C4-2B (cell line): Measurements from ENCODE around the gene PRSS37.

Experiments
- H3K27ac ChIP-seq: fragments of 450-650 bp; 2 replicates; pipeline ENCODE4 v1.5.1; 2017
- ZFX ChIP-seq: fragments of 450-650 bp; IDR thresholded peaks from 2 replicates; pipeline ENCODE4 v1.6.1; 2017
- TF ChIP-seq, protein P1 (sequence below): fragments of 450-650 bp; conservative IDR thresholded peaks from 2 replicates; pipeline ENCODE4 v1.5.1; 2017; ENCODE audit warnings: mild to moderate bottlenecking

PRSS37 gene

DNA sequence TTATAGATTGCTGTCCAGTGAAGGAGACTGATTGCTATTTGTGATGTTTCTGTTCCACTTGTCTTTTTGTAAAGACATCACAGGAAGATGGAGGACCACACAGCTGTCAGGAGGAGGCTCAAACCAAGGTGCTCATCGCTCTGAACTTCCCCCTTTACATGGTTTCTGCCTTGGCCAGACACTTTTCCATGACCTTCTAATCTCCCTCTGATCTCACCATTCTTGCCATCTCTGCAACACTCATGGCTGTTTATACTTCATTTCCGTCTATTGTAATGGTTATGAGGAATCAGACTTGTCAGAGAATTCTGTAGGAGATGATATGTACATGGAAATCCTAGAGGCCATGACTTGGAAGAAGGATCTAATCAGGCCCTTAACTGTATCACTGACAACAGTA lies 53.0 kb downstream of the PRSS37 start:
- TF ChIP-seq, protein P1, sequence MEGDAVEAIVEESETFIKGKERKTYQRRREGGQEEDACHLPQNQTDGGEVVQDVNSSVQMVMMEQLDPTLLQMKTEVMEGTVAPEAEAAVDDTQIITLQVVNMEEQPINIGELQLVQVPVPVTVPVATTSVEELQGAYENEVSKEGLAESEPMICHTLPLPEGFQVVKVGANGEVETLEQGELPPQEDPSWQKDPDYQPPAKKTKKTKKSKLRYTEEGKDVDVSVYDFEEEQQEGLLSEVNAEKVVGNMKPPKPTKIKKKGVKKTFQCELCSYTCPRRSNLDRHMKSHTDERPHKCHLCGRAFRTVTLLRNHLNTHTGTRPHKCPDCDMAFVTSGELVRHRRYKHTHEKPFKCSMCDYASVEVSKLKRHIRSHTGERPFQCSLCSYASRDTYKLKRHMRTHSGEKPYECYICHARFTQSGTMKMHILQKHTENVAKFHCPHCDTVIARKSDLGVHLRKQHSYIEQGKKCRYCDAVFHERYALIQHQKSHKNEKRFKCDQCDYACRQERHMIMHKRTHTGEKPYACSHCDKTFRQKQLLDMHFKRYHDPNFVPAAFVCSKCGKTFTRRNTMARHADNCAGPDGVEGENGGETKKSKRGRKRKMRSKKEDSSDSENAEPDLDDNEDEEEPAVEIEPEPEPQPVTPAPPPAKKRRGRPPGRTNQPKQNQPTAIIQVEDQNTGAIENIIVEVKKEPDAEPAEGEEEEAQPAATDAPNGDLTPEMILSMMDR, result no peak
- no peak for TF ChIP-seq ZFX
- H3K27ac ChIP-seq, result no peak overlapping the region
